GM12891 (cell line): ENCODE measurements around the gene CADM2.

ENCODE experiments used
- PAX5 ChIP-seq: IDR thresholded peaks from 2 replicates; pipeline ENCODE4 v1.6.1; 2011; ENCODE audit warnings: low read length, moderate library complexity, mild to moderate bottlenecking; ENCODE audit not compliant: insufficient read depth, severe bottlenecking
- POLR2A ChIP-seq: IDR thresholded peaks from 2 replicates; pipeline ENCODE4 v1.6.1; 2011; ENCODE audit warnings: low read depth, low read length, control low read depth
- POLR2AphosphoS5 ChIP-seq: IDR thresholded peaks from 2 replicates; pipeline ENCODE4 v1.6.1; 2011; ENCODE audit warnings: low read depth, low read length, control low read depth
- TAF1 ChIP-seq: IDR thresholded peaks from 2 replicates; pipeline ENCODE4 v1.6.1; 2011; ENCODE audit warnings: low read depth, low read length, control low read depth

DNA sequence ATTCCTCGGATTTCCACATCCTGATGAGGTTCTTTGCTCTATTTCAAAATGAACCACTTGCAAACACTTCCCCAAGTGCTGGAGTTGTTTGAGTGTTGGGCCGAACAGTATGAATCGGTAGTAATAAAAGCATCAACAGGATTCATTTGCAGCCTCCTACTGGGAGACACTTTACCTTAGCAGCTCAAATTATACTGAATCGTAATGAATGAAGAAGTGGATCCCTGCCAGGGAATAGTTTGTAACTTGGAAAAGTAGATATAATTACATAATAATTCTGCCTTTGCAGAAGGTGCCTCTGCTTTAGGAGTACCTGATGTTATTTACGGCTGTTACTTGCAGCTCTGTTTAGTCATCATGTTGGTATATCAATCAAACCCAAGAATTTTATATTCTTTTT is 669.1 kb downstream of the CADM2 start:
- TF ChIP-seq PAX5 (no peak), TAF1 (no peak), POLR2AphosphoS5 (no peak), POLR2A (no peak)
